ENCODE measurements around the gene AGRN. TPM values are rescaled to one million over a fixed set of nuclear protein-coding genes. Genes with fewer than 3 reads are reported as not detected.
"Not testable (repeated sequence)": the region's sequence is repeated elsewhere in the genome, so short reads cannot be mapped to it uniquely, and the experiment has no call there.

The AGRN gene
- polyA plus RNA-seq, 3 donors: 0.06 to 4.7 (median 0.43) TPM

DNA sequence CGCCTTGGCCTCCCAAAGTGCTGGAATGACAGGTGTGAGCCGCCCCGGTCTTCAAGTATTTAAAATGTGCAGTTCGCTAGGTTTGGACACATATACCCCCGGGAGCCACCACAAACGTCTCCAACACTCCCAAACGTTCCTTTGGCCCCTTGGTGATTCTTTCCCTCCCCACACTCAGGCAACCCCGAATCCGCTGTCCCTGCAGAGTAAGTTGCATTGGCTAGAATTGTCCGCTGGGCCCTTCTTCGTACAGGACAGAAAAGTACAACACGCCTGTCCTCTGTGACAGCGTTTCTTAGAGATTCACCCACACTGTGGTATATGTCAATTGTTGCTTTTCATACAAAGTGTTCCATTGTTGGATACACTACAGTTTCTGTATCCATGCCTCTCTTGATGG is 34.8 kb upstream of the AGRN start:
- H3K4me2 ChIP-seq (replicated peaks; ENCODE audit: extremely low read depth, low read length, poor library complexity, severe bottlenecking): no peak overlapping the region
- H3K4me3 ChIP-seq (replicated peaks in 1 of 3; ENCODE audit: low read depth in 2 of 3, low read length in 3 of 3): no peak overlapping the region
- H3K27me3 Mint-ChIP-seq (ENCODE audit: low read depth in 3 of 3): peaks cover 46 to 70% (median 55%) of the 10 kb centered on the region in 3 donors
- no peaks in the 10 kb centered on the region for H3K36me3 Mint-ChIP-seq
- H3K27ac ChIP-seq (ENCODE audit: low read depth in 1 of 2, low read length in 2 of 2): no peak overlapping the region
- no peaks in the 10 kb centered on the region for H3K36me3 ChIP-seq (replicated peaks in 1 of 2; ENCODE audit: control insufficient read depth in 1 of 2, insufficient read depth in 2 of 2, low read length in 2 of 2)
- no peaks in the 10 kb centered on the region for H4K20me1 ChIP-seq (ENCODE audit: insufficient read depth, low read length)
- peak overlapping the region in 1 of 2 donors; percentile 26 for H3K4me3 Mint-ChIP-seq
- H3K4me1 ChIP-seq (ENCODE audit: control insufficient read depth in 1 of 2, insufficient read depth in 2 of 2, low read length in 2 of 2): no peaks in the 10 kb centered on the region
- H3K27me3 ChIP-seq (ENCODE audit: control insufficient read depth in 2 of 2, insufficient read depth in 2 of 2, low read length in 2 of 2): peaks cover 0 to 20% of the 10 kb centered on the region in 2 donors
- H3K9me3 ChIP-seq (replicated peaks in 1 of 2; ENCODE audit: control insufficient read depth in 1 of 2, insufficient read depth in 1 of 2, low read length in 2 of 2): no peaks in the 10 kb centered on the region
- 96% methylated on average over 4 of the region's 13 CpGs for WGBS (ENCODE audit: insufficient coverage)
- peak overlapping the region in 1 of 7 donors; percentile 62 for H3K27ac Mint-ChIP-seq
- DNase-seq: no peak
- no peaks in the 10 kb centered on the region for H3K4me1 Mint-ChIP-seq
- H3K9me3 Mint-ChIP-seq: peaks cover 0 to 9% (median 6%) of the 10 kb centered on the region in 7 donors
- no peak overlapping the region for H2AFZ ChIP-seq (ENCODE audit: insufficient read depth, low read depth, low read length, poor library complexity, severe bottlenecking)
- TF ChIP-seq, protein P1, sequence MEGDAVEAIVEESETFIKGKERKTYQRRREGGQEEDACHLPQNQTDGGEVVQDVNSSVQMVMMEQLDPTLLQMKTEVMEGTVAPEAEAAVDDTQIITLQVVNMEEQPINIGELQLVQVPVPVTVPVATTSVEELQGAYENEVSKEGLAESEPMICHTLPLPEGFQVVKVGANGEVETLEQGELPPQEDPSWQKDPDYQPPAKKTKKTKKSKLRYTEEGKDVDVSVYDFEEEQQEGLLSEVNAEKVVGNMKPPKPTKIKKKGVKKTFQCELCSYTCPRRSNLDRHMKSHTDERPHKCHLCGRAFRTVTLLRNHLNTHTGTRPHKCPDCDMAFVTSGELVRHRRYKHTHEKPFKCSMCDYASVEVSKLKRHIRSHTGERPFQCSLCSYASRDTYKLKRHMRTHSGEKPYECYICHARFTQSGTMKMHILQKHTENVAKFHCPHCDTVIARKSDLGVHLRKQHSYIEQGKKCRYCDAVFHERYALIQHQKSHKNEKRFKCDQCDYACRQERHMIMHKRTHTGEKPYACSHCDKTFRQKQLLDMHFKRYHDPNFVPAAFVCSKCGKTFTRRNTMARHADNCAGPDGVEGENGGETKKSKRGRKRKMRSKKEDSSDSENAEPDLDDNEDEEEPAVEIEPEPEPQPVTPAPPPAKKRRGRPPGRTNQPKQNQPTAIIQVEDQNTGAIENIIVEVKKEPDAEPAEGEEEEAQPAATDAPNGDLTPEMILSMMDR (IDR thresholded peaks at IDR 0.05): no peak
- H3K79me2 ChIP-seq (ENCODE audit: insufficient read depth, low read length): no peaks in the 10 kb centered on the region
- H3K9ac ChIP-seq (ENCODE audit: insufficient read depth, low read length, poor library complexity, severe bottlenecking): no peak overlapping the region
- intact Hi-C loops (cut with micrococcal nuclease): loop anchor here in 1 of 2 donors (10.0 kb wide), 1 partner anchor 80 kb away; no protein-coding TSS in a partner anchor

DNA sequence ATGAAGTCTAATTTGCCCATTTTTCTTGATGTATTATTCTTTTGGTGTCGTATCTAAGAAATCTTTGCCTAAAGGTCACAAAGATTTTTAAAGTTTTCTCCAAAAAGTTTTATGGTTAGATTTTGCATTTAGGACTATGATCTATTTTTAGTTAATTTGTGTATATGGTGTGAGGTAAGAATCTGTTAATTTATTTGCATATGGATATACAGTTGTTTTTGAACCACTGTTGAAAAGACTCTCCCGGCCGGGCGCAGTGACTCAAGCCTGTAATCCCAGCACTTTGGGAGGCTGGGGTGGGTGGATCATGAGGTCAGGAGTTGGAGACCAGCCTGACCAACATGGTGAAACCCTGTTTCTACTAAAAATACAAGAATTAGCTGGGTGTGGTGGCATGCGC is 31.9 kb upstream of the AGRN start:
- WGBS (ENCODE audit: insufficient coverage): no CpG with 5 or more reads among the region's 5 CpGs
- Mint-ChIP-seq H3K4me3 (peak overlapping the region in 1 of 2 donors; percentile 43), H3K9me3 (peaks cover 14 to 32% (median 23%) of the 10 kb centered on the region in 7 donors), H3K27me3 (ENCODE audit: low read depth in 3 of 3) (peaks cover 53 to 77% (median 58%) of the 10 kb centered on the region in 3 donors)
- H3K27ac ChIP-seq (ENCODE audit: low read depth in 1 of 2, low read length in 2 of 2); H4K20me1 ChIP-seq (ENCODE audit: insufficient read depth, low read length); H3K4me1 Mint-ChIP-seq; H2AFZ ChIP-seq (ENCODE audit: insufficient read depth, low read depth, low read length, poor library complexity, severe bottlenecking); H3K4me2 ChIP-seq (replicated peaks; ENCODE audit: extremely low read depth, low read length, poor library complexity, severe bottlenecking); H3K36me3 Mint-ChIP-seq; H3K4me1 ChIP-seq (ENCODE audit: control insufficient read depth in 1 of 2, insufficient read depth in 2 of 2, low read length in 2 of 2); H3K79me2 ChIP-seq (ENCODE audit: insufficient read depth, low read length); H3K27ac Mint-ChIP-seq; H3K4me3 ChIP-seq (replicated peaks in 1 of 3; ENCODE audit: low read depth in 2 of 3, low read length in 3 of 3); H3K9ac ChIP-seq (ENCODE audit: insufficient read depth, low read length, poor library complexity, severe bottlenecking); DNase-seq; H3K36me3 ChIP-seq (replicated peaks in 1 of 2; ENCODE audit: control insufficient read depth in 1 of 2, insufficient read depth in 2 of 2, low read length in 2 of 2): not testable (repeated sequence)
- H3K27me3 ChIP-seq (ENCODE audit: control insufficient read depth in 2 of 2, insufficient read depth in 2 of 2, low read length in 2 of 2): peaks cover 0 to 20% of the 10 kb centered on the region in 2 donors
- H3K9me3 ChIP-seq (replicated peaks in 1 of 2; ENCODE audit: control insufficient read depth in 1 of 2, insufficient read depth in 1 of 2, low read length in 2 of 2): peaks cover 10 to 14% of the 10 kb centered on the region in 2 donors
- intact Hi-C loops (cut with micrococcal nuclease): loop anchor here in 1 of 2 donors (10.0 kb wide), 1 partner anchor 77 kb away; no protein-coding TSS in a partner anchor

DNA sequence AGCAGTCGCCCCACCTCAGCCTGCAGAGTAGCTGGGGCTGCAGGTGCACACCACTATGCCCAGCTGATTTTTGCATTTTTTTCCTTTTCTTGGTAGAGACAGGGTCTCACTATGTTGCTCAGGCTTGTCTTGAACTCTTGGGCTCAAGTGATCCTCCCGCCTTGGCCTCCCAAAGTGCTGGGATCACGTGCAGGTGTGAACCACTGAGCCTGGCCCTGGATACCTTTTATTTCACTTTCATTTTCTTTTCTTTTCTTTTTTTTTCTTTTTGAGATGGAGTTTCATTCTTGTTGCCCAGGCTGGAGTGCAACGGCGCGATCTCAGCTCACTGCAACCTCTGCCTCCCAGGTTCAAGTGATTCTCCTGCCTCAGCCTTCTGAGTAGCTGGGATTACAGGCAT is 28.6 kb upstream of the AGRN start:
- DNase-seq: not testable (repeated sequence)

More for the DNA sequence above, 28.6 kb upstream of the AGRN start:
- H3K27me3 Mint-ChIP-seq (ENCODE audit: low read depth in 3 of 3): peaks cover 51 to 81% (median 65%) of the 10 kb centered on the region in 3 donors
- 100% methylated on average over 1 of the region's 6 CpGs for WGBS (ENCODE audit: insufficient coverage)
- H3K79me2 ChIP-seq (ENCODE audit: insufficient read depth, low read length); H3K36me3 Mint-ChIP-seq; H3K27ac Mint-ChIP-seq; intact Hi-C loops (cut with micrococcal nuclease); H3K4me1 ChIP-seq (ENCODE audit: control insufficient read depth in 1 of 2, insufficient read depth in 2 of 2, low read length in 2 of 2); H3K9ac ChIP-seq (ENCODE audit: insufficient read depth, low read length, poor library complexity, severe bottlenecking); H3K4me3 ChIP-seq (replicated peaks in 1 of 3; ENCODE audit: low read depth in 2 of 3, low read length in 3 of 3); H3K27ac ChIP-seq (ENCODE audit: low read depth in 1 of 2, low read length in 2 of 2); H2AFZ ChIP-seq (ENCODE audit: insufficient read depth, low read depth, low read length, poor library complexity, severe bottlenecking); H3K4me1 Mint-ChIP-seq; H3K36me3 ChIP-seq (replicated peaks in 1 of 2; ENCODE audit: control insufficient read depth in 1 of 2, insufficient read depth in 2 of 2, low read length in 2 of 2); H3K4me2 ChIP-seq (replicated peaks; ENCODE audit: extremely low read depth, low read length, poor library complexity, severe bottlenecking); H4K20me1 ChIP-seq (ENCODE audit: insufficient read depth, low read length): not testable (repeated sequence)
- peaks cover 14 to 39% (median 30%) of the 10 kb centered on the region in 7 donors for H3K9me3 Mint-ChIP-seq
- peak overlapping the region in 1 of 2 donors; percentile 20 for H3K4me3 Mint-ChIP-seq
- Histone ChIP-seq H3K27me3 (ENCODE audit: control insufficient read depth in 2 of 2, insufficient read depth in 2 of 2, low read length in 2 of 2) (peaks cover 0 to 31% of the 10 kb centered on the region in 2 donors), H3K9me3 (replicated peaks in 1 of 2; ENCODE audit: control insufficient read depth in 1 of 2, insufficient read depth in 1 of 2, low read length in 2 of 2) (peaks cover 13 to 22% of the 10 kb centered on the region in 2 donors)

Data from CD14-positive monocyte (primary cell).